Neural cell (in vitro differentiated cells): ENCODE data around the gene FOXD3. TPM values are rescaled to one million over a fixed set of nuclear protein-coding genes. Genes with fewer than 3 reads are reported as not detected.
A peak's percentile ranks its signal among the peaks of the same experiment; 100 is the strongest.

Experiments
- H2AFZ ChIP-seq: fragments of 200-600, 300-800 bp; sonication (generic), shearing (Covaris generic); 2 replicates; pipeline ENCODE4 v1.6.0; 2014; ENCODE audit warnings: low read depth, mild to moderate bottlenecking, antibody characterized with exemption, low read length, moderate library complexity
- H3F3A ChIP-seq: fragments of 200-600 bp; shearing (Covaris generic); 2 replicates; pipeline ENCODE4 v1.6.1; 2016; ENCODE audit warnings: mild to moderate bottlenecking, moderate library complexity, mixed read lengths, antibody characterized with exemption, low read length; ENCODE audit not compliant: insufficient read depth, poor library complexity, severe bottlenecking
- H3K27ac ChIP-seq: fragments of 200-600, 300-800 bp; sonication (generic), shearing (Covaris generic); 2 replicates; pipeline ENCODE4 v1.5.1; 2014; ENCODE audit warnings: mild to moderate bottlenecking, low read length, moderate library complexity
- H3K27me3 ChIP-seq: fragments of 300-800, 200-600 bp; sonication (generic), shearing (Covaris generic); 2 replicates; pipeline ENCODE4 v1.6.0; 2014; ENCODE audit warnings: mild to moderate bottlenecking, low read depth, low read length, moderate library complexity; ENCODE audit not compliant: insufficient read depth
- H3K36me3 ChIP-seq: fragments of 300-800, 200-600 bp; sonication (generic), shearing (Covaris generic); 2 replicates; pipeline ENCODE4 v1.5.1; 2014; ENCODE audit warnings: mild to moderate bottlenecking, antibody characterized with exemption, low read length, moderate library complexity; ENCODE audit not compliant: insufficient read depth
- H3K4me2 ChIP-seq: fragments of 300-800, 200-600 bp; sonication (generic), shearing (Covaris generic); 2 replicates; pipeline ENCODE4 v1.6.0; 2014; ENCODE audit warnings: mild to moderate bottlenecking, low read length
- H3K4me3 ChIP-seq: fragments of 300-800, 200-600 bp; sonication (generic), shearing (Covaris generic); 2 replicates; pipeline ENCODE4 v1.5.1; 2014; ENCODE audit warnings: mild to moderate bottlenecking, low read length, moderate library complexity
- H3K79me2 ChIP-seq: fragments of 200-600 bp; shearing (Covaris generic); replicated peaks from 2 replicates; pipeline ENCODE4 v1.6.0; 2014; ENCODE audit warnings: mild to moderate bottlenecking, low read length, moderate library complexity; ENCODE audit not compliant: insufficient read depth
- H3K9ac ChIP-seq: fragments of 300-800, 200-600 bp; sonication (generic), shearing (Covaris generic); 2 replicates; pipeline ENCODE4 v1.6.1; 2016; ENCODE audit warnings: mild to moderate bottlenecking, low read length, mixed read lengths
- H3K9me2 ChIP-seq: fragments of 200-600 bp; shearing (Covaris generic); 2 replicates; pipeline ENCODE4 v1.6.1; 2016; ENCODE audit warnings: mild to moderate bottlenecking, low read length, mixed read lengths; ENCODE audit not compliant: insufficient read depth
- H3K9me3 ChIP-seq: fragments of 200-600, 300-800 bp; sonication (generic), shearing (Covaris generic); 2 replicates; pipeline ENCODE4 v1.6.1; 2016; ENCODE audit warnings: mild to moderate bottlenecking, mixed run types, low read length, moderate library complexity, mixed read lengths
- H4K20me1 ChIP-seq: fragments of 200-600 bp; shearing (Covaris generic); 2 replicates; pipeline ENCODE4 v1.6.1; 2016; ENCODE audit warnings: mild to moderate bottlenecking, mixed run types; ENCODE audit not compliant: insufficient read depth
- CTCF ChIP-seq: fragments of 450-650 bp; IDR thresholded peaks from 2 replicates; pipeline ENCODE4 v1.5.1; 2014; ENCODE audit warnings: antibody characterized with exemption, mild to moderate bottlenecking, moderate library complexity; ENCODE audit not compliant: poor library complexity, severe bottlenecking
- EP300 ChIP-seq: fragments of 450-650 bp; conservative IDR thresholded peaks from 2 replicates; pipeline ENCODE4 v1.6.1; 2014; ENCODE audit warnings: antibody characterized with exemption, mild to moderate bottlenecking, moderate library complexity; ENCODE audit not compliant: poor library complexity, severe bottlenecking
- EZH2 ChIP-seq: fragments of 200-600, 300-800 bp; shearing (Covaris generic), sonication (generic); IDR thresholded peaks from 2 replicates; pipeline ENCODE4 v1.6.1; 2014; ENCODE audit warnings: antibody characterized with exemption, low read length, borderline replicate concordance, mild to moderate bottlenecking; ENCODE audit not compliant: insufficient read depth, poor library complexity, severe bottlenecking
- MXI1 ChIP-seq: fragments of 450-650 bp; conservative IDR thresholded peaks from 2 replicates; pipeline ENCODE4 v1.6.1; 2014; ENCODE audit warnings: antibody characterized with exemption, mild to moderate bottlenecking; ENCODE audit not compliant: poor library complexity, severe bottlenecking
- POLR2AphosphoS5 ChIP-seq: IDR thresholded peaks from 2 replicates; pipeline ENCODE4 v1.6.1; 2012
- RAD21 ChIP-seq: fragments of 450-650 bp; conservative IDR thresholded peaks from 2 replicates; pipeline ENCODE4 v1.6.1; 2014; ENCODE audit warnings: antibody characterized with exemption, mild to moderate bottlenecking, moderate library complexity
- SMC3 ChIP-seq: fragments of 450-650 bp; conservative IDR thresholded peaks from 2 replicates; pipeline ENCODE4 v1.6.1; 2014; ENCODE audit warnings: antibody characterized with exemption, mild to moderate bottlenecking, moderate library complexity; ENCODE audit not compliant: poor library complexity
- TAF1 ChIP-seq: IDR thresholded peaks from 2 replicates; pipeline ENCODE4 v1.6.1; 2012; ENCODE audit warnings: low read depth
- polyA plus RNA-seq: library from polyadenylated mRNA; depleted of rRNA; stranded (reverse); fragments of >200 nt; gene quantifications from 2 replicates; pipeline ENCODE4 v1.2.3, GENCODE V29; 2014
- TF ChIP-seq, protein P1 (sequence below): IDR thresholded peaks from 2 replicates; pipeline ENCODE4 v1.6.1; 2012; ENCODE audit warnings: borderline replicate concordance

FOXD3 gene
- polyA plus RNA-seq, 1 donor from 2014 or later, result not detected

DNA sequence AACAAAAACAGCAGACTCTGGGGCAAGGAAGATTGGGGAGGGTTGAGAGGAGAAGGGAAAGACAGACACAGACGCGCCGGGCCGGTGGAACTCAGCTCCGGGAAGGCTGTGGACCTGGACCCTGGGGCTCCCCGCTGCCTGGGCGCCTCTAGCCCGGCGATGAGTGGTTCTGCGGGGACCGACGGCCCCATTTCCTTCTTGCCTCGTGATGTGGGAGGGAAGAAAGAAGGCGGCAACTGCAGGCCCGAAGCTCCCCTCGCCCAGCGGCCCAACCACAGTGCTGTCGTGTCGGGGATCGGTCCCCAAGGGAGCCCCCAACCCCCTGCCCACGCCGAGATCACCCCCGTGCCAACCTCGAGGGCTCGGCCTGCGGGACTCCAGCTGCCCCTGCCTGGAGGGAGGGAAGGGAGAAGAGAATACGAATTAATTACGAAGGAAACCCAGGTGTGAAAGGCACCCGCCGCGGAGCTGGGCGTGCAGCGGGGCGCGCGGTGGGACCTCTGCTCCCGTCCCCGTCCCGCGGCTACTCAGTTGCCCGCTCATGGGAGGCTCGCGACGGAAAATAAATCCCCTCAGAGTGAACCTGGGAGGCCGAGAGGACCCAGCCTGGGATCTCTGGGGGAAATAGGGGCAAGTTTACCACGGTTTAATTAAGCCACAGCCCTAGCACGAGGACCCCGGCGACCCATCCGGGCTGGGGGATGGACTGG lies 7.4 kb downstream of the FOXD3 start:
- Histone ChIP-seq H3K4me3 (no peak overlapping the region), H3K27ac (no peak overlapping the region), H3K27me3 (peaks cover 97% of the 10 kb centered on the region), H3K36me3 (no peaks in the 10 kb centered on the region), H3K9me3 (no peaks in the 10 kb centered on the region), H2AFZ (no peak overlapping the region), H3K79me2 (no peaks in the 10 kb centered on the region), H4K20me1 (no peaks in the 10 kb centered on the region), H3K9ac (no peak overlapping the region), H3K9me2 (no peaks in the 10 kb centered on the region), H3K4me2 (no peak overlapping the region), H3F3A (no peaks in the 10 kb centered on the region)
- no peak for TF ChIP-seq SMC3
- no peak for TF ChIP-seq EZH2
- no peak for TF ChIP-seq RAD21
- TF ChIP-seq POLR2AphosphoS5, result no peak
- no peak for TF ChIP-seq CTCF
- TF ChIP-seq MXI1, result no peak
- no peak for TF ChIP-seq TAF1
- TF ChIP-seq, protein P1, sequence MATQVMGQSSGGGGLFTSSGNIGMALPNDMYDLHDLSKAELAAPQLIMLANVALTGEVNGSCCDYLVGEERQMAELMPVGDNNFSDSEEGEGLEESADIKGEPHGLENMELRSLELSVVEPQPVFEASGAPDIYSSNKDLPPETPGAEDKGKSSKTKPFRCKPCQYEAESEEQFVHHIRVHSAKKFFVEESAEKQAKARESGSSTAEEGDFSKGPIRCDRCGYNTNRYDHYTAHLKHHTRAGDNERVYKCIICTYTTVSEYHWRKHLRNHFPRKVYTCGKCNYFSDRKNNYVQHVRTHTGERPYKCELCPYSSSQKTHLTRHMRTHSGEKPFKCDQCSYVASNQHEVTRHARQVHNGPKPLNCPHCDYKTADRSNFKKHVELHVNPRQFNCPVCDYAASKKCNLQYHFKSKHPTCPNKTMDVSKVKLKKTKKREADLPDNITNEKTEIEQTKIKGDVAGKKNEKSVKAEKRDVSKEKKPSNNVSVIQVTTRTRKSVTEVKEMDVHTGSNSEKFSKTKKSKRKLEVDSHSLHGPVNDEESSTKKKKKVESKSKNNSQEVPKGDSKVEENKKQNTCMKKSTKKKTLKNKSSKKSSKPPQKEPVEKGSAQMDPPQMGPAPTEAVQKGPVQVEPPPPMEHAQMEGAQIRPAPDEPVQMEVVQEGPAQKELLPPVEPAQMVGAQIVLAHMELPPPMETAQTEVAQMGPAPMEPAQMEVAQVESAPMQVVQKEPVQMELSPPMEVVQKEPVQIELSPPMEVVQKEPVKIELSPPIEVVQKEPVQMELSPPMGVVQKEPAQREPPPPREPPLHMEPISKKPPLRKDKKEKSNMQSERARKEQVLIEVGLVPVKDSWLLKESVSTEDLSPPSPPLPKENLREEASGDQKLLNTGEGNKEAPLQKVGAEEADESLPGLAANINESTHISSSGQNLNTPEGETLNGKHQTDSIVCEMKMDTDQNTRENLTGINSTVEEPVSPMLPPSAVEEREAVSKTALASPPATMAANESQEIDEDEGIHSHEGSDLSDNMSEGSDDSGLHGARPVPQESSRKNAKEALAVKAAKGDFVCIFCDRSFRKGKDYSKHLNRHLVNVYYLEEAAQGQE, result no peak
- TF ChIP-seq EP300, result no peak

GRCh38 chr1:63330331-63330916 lies 8.1 kb downstream of the FOXD3 start:
- Histone ChIP-seq H3K9me2 (no peaks in the 10 kb centered on the region), H3K79me2 (no peaks in the 10 kb centered on the region), H3K9me3 (no peaks in the 10 kb centered on the region), H3K27me3 (peaks cover 97% of the 10 kb centered on the region), H3K27ac (no peak overlapping the region), H2AFZ (no peak overlapping the region), H4K20me1 (no peaks in the 10 kb centered on the region), H3K4me3 (no peak overlapping the region), H3K9ac (no peak overlapping the region), H3K36me3 (no peaks in the 10 kb centered on the region), H3K4me2 (no peak overlapping the region), H3F3A (no peaks in the 10 kb centered on the region)
- TF ChIP-seq MXI1 (no peak), EP300 (no peak), EZH2 (peak; percentile 52)
